Body of pancreas (tissue), 4 donors: ENCODE measurements around the gene NAALADL1.

Experiments
- CTCF ChIP-seq, 7 experiments: fragments of 450-650 bp in 4 of 7; fragments of 200-600 bp in 3 of 7; sonication (generic) in 3 of 7; IDR thresholded peaks; one replicate each; pipeline ENCODE4 v1.5.1; 2016 to 2019; ENCODE audit warnings: antibody characterized with exemption in 7 of 7
- POLR2A ChIP-seq, 3 donors: fragments of 450-650 bp; IDR thresholded peaks; one replicate each; pipeline ENCODE4 v1.6.1; 2016; ENCODE audit warnings: antibody characterized with exemption in 3 of 3, mild to moderate bottlenecking in 2 of 3

GRCh38 chr11:65003282-65003681 lies 55.1 kb downstream of the NAALADL1 start:
- TF ChIP-seq CTCF (IDR thresholded peaks at IDR 0.05) (no peak), POLR2A (IDR thresholded peaks at IDR 0.05) (no peak)
